ENCODE results near the gene ARHGAP26.

DNA sequence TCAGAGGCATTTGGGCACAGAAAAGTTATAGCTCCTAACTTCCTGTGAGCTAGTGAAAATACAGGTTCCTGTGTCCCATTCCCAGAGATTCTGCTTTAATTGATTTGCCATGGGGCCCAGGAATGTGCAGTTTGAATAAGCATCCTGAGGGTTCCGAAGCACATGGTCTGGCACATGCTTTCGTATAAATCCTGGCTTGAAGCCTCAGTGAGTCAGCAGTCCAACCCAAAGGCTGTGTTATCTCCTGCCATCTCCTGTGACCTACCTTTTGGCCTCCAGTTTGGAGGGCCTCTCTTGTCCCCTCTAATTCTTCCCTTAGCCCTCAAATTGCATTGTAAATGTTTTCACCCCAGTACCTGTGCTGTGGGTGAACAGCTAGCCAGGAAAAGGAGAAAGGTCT, 449.5 kb downstream of the ARHGAP26 start:
- TF ChIP-seq, protein P1, sequence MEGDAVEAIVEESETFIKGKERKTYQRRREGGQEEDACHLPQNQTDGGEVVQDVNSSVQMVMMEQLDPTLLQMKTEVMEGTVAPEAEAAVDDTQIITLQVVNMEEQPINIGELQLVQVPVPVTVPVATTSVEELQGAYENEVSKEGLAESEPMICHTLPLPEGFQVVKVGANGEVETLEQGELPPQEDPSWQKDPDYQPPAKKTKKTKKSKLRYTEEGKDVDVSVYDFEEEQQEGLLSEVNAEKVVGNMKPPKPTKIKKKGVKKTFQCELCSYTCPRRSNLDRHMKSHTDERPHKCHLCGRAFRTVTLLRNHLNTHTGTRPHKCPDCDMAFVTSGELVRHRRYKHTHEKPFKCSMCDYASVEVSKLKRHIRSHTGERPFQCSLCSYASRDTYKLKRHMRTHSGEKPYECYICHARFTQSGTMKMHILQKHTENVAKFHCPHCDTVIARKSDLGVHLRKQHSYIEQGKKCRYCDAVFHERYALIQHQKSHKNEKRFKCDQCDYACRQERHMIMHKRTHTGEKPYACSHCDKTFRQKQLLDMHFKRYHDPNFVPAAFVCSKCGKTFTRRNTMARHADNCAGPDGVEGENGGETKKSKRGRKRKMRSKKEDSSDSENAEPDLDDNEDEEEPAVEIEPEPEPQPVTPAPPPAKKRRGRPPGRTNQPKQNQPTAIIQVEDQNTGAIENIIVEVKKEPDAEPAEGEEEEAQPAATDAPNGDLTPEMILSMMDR (IDR thresholded peaks at IDR 0.05; ENCODE audit: low read depth, low read length, poor library complexity, severe bottlenecking) = no peak
- TF ChIP-seq EZH2phosphoT487 (IDR thresholded peaks at IDR 0.05; ENCODE audit: borderline replicate concordance, low read length) = no peak

Measured in DOHH2 (cell line).